ENCODE data around the gene SPOP.

The SPOP gene

GRCh38 chr17:49583889-49584288 is 94.0 kb downstream of the SPOP start:
- POLR2A ChIA-PET, result no interaction called here
- no peak for TF ChIP-seq CTCF (IDR thresholded peaks at IDR 0.05; ENCODE audit: control extremely low read depth, extremely low read depth, low read depth, missing control alignments)
- DNase-seq (ENCODE audit: extremely low spot score), result no peak
- CTCF ChIA-PET, result interaction anchor here (1.3 to 20.7 kb wide), 4 partner anchors 9 to 114 kb away, joined by 3 to 880 read pairs (median 10); partner anchors contain the start of gene SLC35B1

- POLR2A ChIA-PET, result no interaction called here
- DNase-seq (ENCODE audit: extremely low spot score), result no peak
- CTCF ChIA-PET, result interaction anchor here (1.3 to 20.7 kb wide), 5 partner anchors 8 to 115 kb away, joined by 3 to 880 read pairs (median 5); partner anchors contain the start of gene SLC35B1
- no peak for TF ChIP-seq CTCF (IDR thresholded peaks at IDR 0.05; ENCODE audit: control extremely low read depth, extremely low read depth, low read depth, missing control alignments)
Measured at GRCh38 chr17:49583226-49583625, 94.7 kb downstream of the SPOP start.

GRCh38 chr17:49582789-49583188 is 95.1 kb downstream of the SPOP start:
- CTCF ChIA-PET, result interaction anchor here (0.9 to 20.7 kb wide), 5 partner anchors 12 to 116 kb away, joined by 3 to 880 read pairs (median 5); partner anchors contain the start of gene SLC35B1
- DNase-seq (ENCODE audit: extremely low spot score), result no peak
- POLR2A ChIA-PET, result no interaction called here
- no peak for TF ChIP-seq CTCF (IDR thresholded peaks at IDR 0.05; ENCODE audit: control extremely low read depth, extremely low read depth, low read depth, missing control alignments)

- TF ChIP-seq CTCF (IDR thresholded peaks at IDR 0.05; ENCODE audit: control extremely low read depth, extremely low read depth, low read depth, missing control alignments), result no peak
- ChIA-PET CTCF (interaction anchor here (0.9 to 20.7 kb wide), 5 partner anchors 12 to 116 kb away, joined by 3 to 880 read pairs (median 5); partner anchors contain the start of gene SLC35B1), POLR2A (no interaction called here)
- DNase-seq (ENCODE audit: extremely low spot score), result no peak
Measured at GRCh38 chr17:49582055-49582722, 95.7 kb downstream of the SPOP start.

- CTCF ChIA-PET, result interaction anchor here (0.7 to 20.7 kb wide), 4 partner anchors 13 to 117 kb away, joined by 3 to 880 read pairs (median 4); partner anchors contain the start of gene SLC35B1
- POLR2A ChIA-PET, result no interaction called here
- TF ChIP-seq CTCF (IDR thresholded peaks at IDR 0.05; ENCODE audit: control extremely low read depth, extremely low read depth, low read depth, missing control alignments), result no peak
- no peak for DNase-seq (ENCODE audit: extremely low spot score)
Measured at GRCh38 chr17:49581648-49581998, 96.3 kb downstream of the SPOP start.

GRCh38 chr17:49580981-49581647 is 96.8 kb downstream of the SPOP start:
- no peak for DNase-seq (ENCODE audit: extremely low spot score)
- CTCF ChIA-PET, result interaction anchor here (0.7 to 20.7 kb wide), 6 partner anchors 11 to 117 kb away, joined by 3 to 880 read pairs (median 4); partner anchors contain the start of gene SLC35B1
- POLR2A ChIA-PET, result no interaction called here
- no peak for TF ChIP-seq CTCF (IDR thresholded peaks at IDR 0.05; ENCODE audit: control extremely low read depth, extremely low read depth, low read depth, missing control alignments)
